ENCODE data around the gene CPNE5. TPM values are rescaled to one million over a fixed set of nuclear protein-coding genes. Genes with fewer than 3 reads are reported as not detected.

CPNE5 gene
- total RNA-seq, 4 donors from 2014 or later = 0.35 to 5.8 (median 2.9) TPM

DNA sequence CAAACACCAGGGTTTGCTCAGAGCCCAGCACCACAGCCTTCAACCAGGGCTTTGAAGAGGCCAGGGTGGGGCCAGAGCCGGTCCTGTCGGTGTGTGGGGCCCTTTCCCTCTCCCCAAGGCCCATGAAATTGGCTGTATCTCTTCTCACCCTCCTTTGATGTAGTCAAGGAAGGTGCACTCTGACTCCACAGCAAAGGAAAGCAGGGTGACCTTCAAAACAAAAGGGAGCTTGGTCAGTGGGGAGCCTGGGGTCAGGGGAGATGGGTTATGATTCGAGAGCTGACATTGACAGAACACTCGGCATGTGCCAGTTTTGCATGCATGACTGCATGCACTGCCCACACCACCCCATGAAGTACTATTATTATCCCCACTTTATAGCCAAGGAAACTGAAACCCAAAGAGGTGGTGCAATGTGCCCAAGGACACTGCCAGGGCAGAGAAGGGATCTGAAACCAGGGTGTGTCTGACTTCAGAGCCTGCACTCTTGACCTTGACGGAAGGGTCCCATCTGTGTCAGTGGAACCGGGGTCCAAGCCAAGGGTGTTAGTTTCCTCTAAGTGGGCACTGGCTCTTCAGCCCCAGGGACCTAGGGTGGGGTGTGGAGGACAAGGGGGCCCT lies 86.2 kb downstream of the CPNE5 start:
- TF ChIP-seq, protein P1, sequence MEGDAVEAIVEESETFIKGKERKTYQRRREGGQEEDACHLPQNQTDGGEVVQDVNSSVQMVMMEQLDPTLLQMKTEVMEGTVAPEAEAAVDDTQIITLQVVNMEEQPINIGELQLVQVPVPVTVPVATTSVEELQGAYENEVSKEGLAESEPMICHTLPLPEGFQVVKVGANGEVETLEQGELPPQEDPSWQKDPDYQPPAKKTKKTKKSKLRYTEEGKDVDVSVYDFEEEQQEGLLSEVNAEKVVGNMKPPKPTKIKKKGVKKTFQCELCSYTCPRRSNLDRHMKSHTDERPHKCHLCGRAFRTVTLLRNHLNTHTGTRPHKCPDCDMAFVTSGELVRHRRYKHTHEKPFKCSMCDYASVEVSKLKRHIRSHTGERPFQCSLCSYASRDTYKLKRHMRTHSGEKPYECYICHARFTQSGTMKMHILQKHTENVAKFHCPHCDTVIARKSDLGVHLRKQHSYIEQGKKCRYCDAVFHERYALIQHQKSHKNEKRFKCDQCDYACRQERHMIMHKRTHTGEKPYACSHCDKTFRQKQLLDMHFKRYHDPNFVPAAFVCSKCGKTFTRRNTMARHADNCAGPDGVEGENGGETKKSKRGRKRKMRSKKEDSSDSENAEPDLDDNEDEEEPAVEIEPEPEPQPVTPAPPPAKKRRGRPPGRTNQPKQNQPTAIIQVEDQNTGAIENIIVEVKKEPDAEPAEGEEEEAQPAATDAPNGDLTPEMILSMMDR (IDR thresholded peaks at IDR 0.05) = no peak
- no peak for TF ChIP-seq POLR2A (IDR thresholded peaks at IDR 0.05)
- no peaks in the 10 kb centered on the region for H3K27me3 ChIP-seq
- peak; percentile 67 to 85 (median 68) for DNase-seq
- peaks cover 0 to 3% (median 0%) of the 10 kb centered on the region in 4 donors for H3K9me3 ChIP-seq
- peak overlapping the region; percentile 71 to 94 (median 80) for H3K27ac ChIP-seq
- H3K4me1 ChIP-seq = peaks cover 10 to 37% (median 29%) of the 10 kb centered on the region in 4 donors
- H3K36me3 ChIP-seq = no peaks in the 10 kb centered on the region
- no peak overlapping the region for H3K4me3 ChIP-seq

DNA sequence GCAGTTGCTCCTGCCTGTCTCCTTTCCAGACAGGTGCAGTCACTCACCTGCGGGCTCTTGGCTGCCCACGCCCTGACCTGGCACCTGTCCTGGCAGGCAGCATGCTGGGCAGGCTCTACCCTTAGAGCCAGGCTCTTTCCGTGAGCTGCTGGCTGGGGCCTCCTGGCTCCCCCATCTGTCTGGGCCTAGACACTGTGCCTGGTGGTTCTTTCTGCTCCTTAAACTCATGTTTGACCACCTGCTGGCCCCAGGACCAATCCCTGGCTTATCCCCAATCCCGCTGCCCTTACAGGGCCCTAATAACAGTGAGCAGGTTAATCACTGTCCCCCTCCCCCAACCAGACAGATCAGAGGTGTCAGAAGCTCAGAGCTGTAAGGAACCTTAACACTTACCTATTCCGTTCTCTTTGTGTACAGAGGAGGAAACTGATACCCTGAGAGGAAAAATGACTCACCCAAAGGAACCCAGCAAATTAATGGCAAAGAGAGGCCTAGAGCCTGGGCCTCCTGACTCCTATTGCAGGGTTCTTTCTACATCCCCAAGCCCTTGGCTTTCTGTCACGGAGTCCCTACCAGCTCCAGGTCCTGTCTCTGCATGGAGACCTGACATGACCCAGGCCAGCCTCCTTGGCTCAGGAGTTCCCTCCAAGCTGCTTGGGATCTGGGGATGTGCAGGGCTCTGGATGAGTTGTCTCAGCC lies 86.9 kb downstream of the CPNE5 start:
- peak in 2 of 3 donors; percentile 77 to 80 for DNase-seq
- Histone ChIP-seq H3K36me3 (no peaks in the 10 kb centered on the region), H3K4me3 (no peak overlapping the region), H3K4me1 (peaks cover 10 to 36% (median 27%) of the 10 kb centered on the region in 4 donors), H3K9me3 (peaks cover 0 to 3% (median 0%) of the 10 kb centered on the region in 4 donors), H3K27me3 (no peaks in the 10 kb centered on the region), H3K27ac (peak overlapping the region; percentile 59 to 94 (median 80))
- peak in 1 of 2 donors; percentile 3 for TF ChIP-seq POLR2A (IDR thresholded peaks at IDR 0.05)
- TF ChIP-seq, protein P1 (IDR thresholded peaks at IDR 0.05) = no peak

DNA sequence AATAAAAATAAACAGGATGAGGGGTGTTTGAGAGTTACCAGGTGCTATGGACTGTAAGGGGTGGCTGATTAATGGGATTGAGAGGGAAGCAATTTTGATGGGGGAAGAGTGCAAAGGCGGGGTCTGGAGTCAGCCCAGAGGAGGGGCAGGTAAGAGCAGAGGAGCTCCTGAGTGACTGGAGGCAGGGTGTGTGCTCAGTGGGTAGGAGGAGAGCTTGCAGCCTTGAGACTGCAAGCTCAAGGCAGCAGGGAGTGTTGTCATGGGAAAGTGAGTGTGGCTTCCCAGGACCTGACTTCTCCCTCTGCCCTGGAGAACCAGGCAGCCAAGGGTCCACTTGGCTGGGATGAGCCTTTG lies 87.4 kb downstream of the CPNE5 start:
- peak overlapping the region; percentile 59 to 94 (median 80) for H3K27ac ChIP-seq
- no peak for DNase-seq
- no peaks in the 10 kb centered on the region for H3K27me3 ChIP-seq
- H3K4me1 ChIP-seq = peaks cover 10 to 36% (median 27%) of the 10 kb centered on the region in 4 donors
- TF ChIP-seq, protein P1 (IDR thresholded peaks at IDR 0.05) = no peak
- peak in 1 of 2 donors; percentile 15 for TF ChIP-seq POLR2A (IDR thresholded peaks at IDR 0.05)
- H3K36me3 ChIP-seq = no peaks in the 10 kb centered on the region
- no peak overlapping the region for H3K4me3 ChIP-seq
- peaks cover 0 to 3% (median 0%) of the 10 kb centered on the region in 4 donors for H3K9me3 ChIP-seq

DNA sequence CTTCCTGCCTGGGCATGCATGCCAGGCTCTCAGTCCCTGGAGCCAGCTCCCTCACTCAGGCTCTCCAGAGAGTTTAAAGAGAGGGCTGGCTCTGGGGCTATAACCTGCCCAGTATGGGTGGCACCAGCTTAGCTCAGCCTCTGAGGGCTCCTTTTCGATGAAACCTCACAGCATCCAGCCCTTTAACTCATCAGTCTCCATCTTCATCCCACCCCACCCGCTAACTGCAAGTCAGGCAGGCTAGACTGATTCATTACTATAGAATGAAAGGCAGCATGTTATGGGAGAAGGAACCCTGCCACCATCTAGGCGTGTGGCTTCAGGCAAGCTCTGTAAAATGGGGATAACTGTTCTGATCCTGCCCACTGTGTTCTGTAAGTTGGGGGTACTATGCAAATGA lies 88.2 kb downstream of the CPNE5 start:
- H3K27ac ChIP-seq = peak overlapping the region in 2 of 4 donors; percentile 83 to 94
- no peaks in the 10 kb centered on the region for H3K36me3 ChIP-seq
- H3K4me3 ChIP-seq = no peak overlapping the region
- H3K9me3 ChIP-seq = peaks cover 0 to 3% (median 0%) of the 10 kb centered on the region in 4 donors
- DNase-seq = no peak
- peaks cover 10 to 34% (median 27%) of the 10 kb centered on the region in 4 donors for H3K4me1 ChIP-seq
- TF ChIP-seq, protein P1 (IDR thresholded peaks at IDR 0.05) = no peak
- TF ChIP-seq POLR2A (IDR thresholded peaks at IDR 0.05) = no peak
- H3K27me3 ChIP-seq = no peaks in the 10 kb centered on the region

DNA sequence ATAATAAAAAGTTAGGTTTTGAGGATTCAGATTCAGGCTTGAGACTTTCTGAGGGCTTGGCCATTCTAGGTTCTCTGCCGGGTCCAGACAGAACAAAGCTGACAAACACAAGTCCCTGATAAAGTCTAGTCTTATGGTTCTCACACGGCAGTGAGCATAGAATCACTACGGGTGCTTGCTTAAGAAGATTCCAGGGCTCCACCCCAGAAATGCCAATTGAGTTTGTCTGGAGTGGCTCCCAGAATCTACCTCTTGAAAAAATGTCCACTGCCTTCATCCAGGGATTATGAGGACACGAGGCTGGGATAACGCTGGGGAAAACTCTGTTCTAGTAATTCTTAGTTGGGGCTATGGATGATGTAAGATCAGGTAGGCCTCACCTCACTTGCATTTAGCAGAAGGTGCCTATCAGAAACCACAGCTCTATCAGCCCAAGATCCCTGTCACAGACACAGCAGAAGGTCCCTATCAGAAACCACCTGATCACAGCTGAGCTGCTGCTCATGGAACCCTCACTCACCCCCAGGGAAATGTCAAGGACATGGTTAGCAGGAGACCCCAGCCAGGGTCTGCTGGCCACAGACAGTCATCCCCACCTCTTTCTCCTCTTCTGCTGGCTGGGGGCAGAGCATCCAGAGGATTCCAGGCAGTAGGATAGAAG lies 89.3 kb downstream of the CPNE5 start:
- H3K9me3 ChIP-seq = peaks cover 0 to 3% (median 0%) of the 10 kb centered on the region in 4 donors
- no peak for DNase-seq
- no peaks in the 10 kb centered on the region for H3K27me3 ChIP-seq
- TF ChIP-seq POLR2A (IDR thresholded peaks at IDR 0.05) = no peak
- TF ChIP-seq, protein P1 (IDR thresholded peaks at IDR 0.05) = no peak
- H3K27ac ChIP-seq = no peak overlapping the region
- no peak overlapping the region for H3K4me3 ChIP-seq
- no peaks in the 10 kb centered on the region for H3K36me3 ChIP-seq
- peaks cover 10 to 27% (median 21%) of the 10 kb centered on the region in 4 donors for H3K4me1 ChIP-seq

Data from Peyer's patch (tissue), 4 donors.